T-cell (primary cell): ENCODE measurements around the gene DCTPP1. TPM values are rescaled to one million over a fixed set of nuclear protein-coding genes. Genes with fewer than 3 reads are reported as not detected.
A peak's percentile ranks its signal among the peaks of the same experiment; 100 is the strongest.
"Not testable (repeated sequence)": the region's sequence is repeated elsewhere in the genome, so short reads cannot be mapped to it uniquely, and the experiment has no call there.

ENCODE experiments used
- ATAC-seq, 4 experiments: fragments of 200-7000 bp in 3 of 4; fragments of 150-1000 bp in 1 of 4; cut with Tn5 transposase; replicated peaks in 1 of 4; 1 replicate in 3 of 4; 2 replicates in 1 of 4; pipeline ENCODE4 v1.10.0; 2021; ENCODE audit warnings: moderate library complexity in 3 of 4, mild to moderate bottlenecking in 2 of 4, moderate number of reproducible peaks in 1 of 4
- CTCF ChIA-PET, 2 donors: fragments of 300-600 bp; sonication (Branson Sonifier 250); formaldehyde crosslinking; loops; one replicate each; lab custom pipeline; 2022; ENCODE audit warnings: antibody characterized with exemption in 2 of 2; lab: Charles Lee
- POLR2A ChIA-PET, 2 donors: fragments of 300-600 bp; sonication (Branson Sonifier 250); formaldehyde crosslinking; loops; one replicate each; lab custom pipeline; 2022; ENCODE audit warnings: antibody characterized with exemption in 2 of 2; lab: Charles Lee
- DNase-seq, 35 experiments: peaks; one replicate each; pipeline versions ENCODE4 v3.0.0 to v3.0.0-alpha.2; 2013 to 2023
- H3K27ac ChIP-seq: one replicate; pipeline ENCODE4 v1.5.1; 2013; ENCODE audit warnings: low read length
- H3K27me3 ChIP-seq, 2 experiments: replicated peaks in 1 of 2; 1 replicate in 1 of 2; 2 replicates in 1 of 2; pipeline versions ENCODE4 v1.6.1 to v1.7.0; 2013; ENCODE audit warnings: low read length in 1 of 2, mixed read lengths in 1 of 2; ENCODE audit not compliant: control insufficient read depth in 2 of 2, insufficient read depth in 2 of 2; ENCODE audit errors: extremely low read depth in 1 of 2
- H3K36me3 ChIP-seq, 2 donors: 1 replicate in 1 of 2; 2 replicates in 1 of 2; pipeline versions ENCODE4 v1.6.1 to v1.7.0; 2013; ENCODE audit warnings: low read length in 1 of 2; ENCODE audit not compliant: control insufficient read depth in 2 of 2, insufficient read depth in 1 of 2; ENCODE audit errors: extremely low read depth in 1 of 2
- H3K4me1 ChIP-seq, 2 experiments: 1 replicate in 1 of 2; 2 replicates in 1 of 2; pipeline versions ENCODE4 v1.6.1 to v1.7.0; 2013; ENCODE audit warnings: low read length in 2 of 2, mixed read lengths in 1 of 2; ENCODE audit not compliant: insufficient read depth in 2 of 2, control insufficient read depth in 1 of 2; ENCODE audit errors: extremely low read depth in 1 of 2
- H3K4me3 ChIP-seq, 2 donors: 1 replicate in 1 of 2; 2 replicates in 1 of 2; pipeline versions ENCODE4 v1.5.1 to v1.7.0; 2013; ENCODE audit warnings: mild to moderate bottlenecking in 2 of 2, low read length in 1 of 2, moderate library complexity in 1 of 2; ENCODE audit not compliant: control insufficient read depth in 1 of 2; ENCODE audit errors: extremely low read depth in 1 of 2
- H3K9me3 ChIP-seq: 2 replicates; pipeline ENCODE4 v1.7.0; 2013
- H3K27ac Mint-ChIP-seq, 2 donors: one replicate each; pipeline ENCODE4 v1.8.0; 2020 to 2021; ENCODE audit warnings: mild to moderate bottlenecking in 2 of 2, mixed read lengths in 2 of 2
- H3K27me3 Mint-ChIP-seq, 2 donors: one replicate each; pipeline ENCODE4 v1.8.0; 2021 to 2022; ENCODE audit warnings: mixed read lengths in 2 of 2
- H3K36me3 Mint-ChIP-seq: one replicate; pipeline ENCODE4 v1.8.0; 2021; ENCODE audit warnings: mixed read lengths
- H3K4me1 Mint-ChIP-seq, 3 donors: one replicate each; pipeline ENCODE4 v1.8.0; 2020 to 2022; ENCODE audit warnings: mixed read lengths in 3 of 3, mild to moderate bottlenecking in 1 of 3
- H3K4me3 Mint-ChIP-seq, 3 donors: one replicate each; pipeline ENCODE4 v1.8.0; 2020 to 2022; ENCODE audit warnings: mild to moderate bottlenecking in 3 of 3, mixed read lengths in 3 of 3, moderate library complexity in 3 of 3
- H3K9me3 Mint-ChIP-seq, 3 donors: one replicate each; pipeline ENCODE4 v1.8.0; 2020 to 2022; ENCODE audit warnings: mixed read lengths in 3 of 3
- WGBS: methylation state at CpG from one replicate; pipeline ENCODE4 v1.1.5; 2013; ENCODE audit warnings: missing lambda C conversion rate; ENCODE audit not compliant: insufficient coverage; 5-methylcytosine and 5-hydroxymethylcytosine counted together
- total RNA-seq, 35 experiments: library from RNA in 6 of 35; stranded (reverse) in 6 of 35; fragments of 120-200 nt in 1 of 35; gene quantifications; one replicate each; pipeline versions ENCODE4 v1.2.1 to v1.2.4 and lab custom pipeline; 2013 to 2026

The DCTPP1 gene
- total RNA-seq = 10 to 100 TPM; 11.2 to 30.6 (median 24.7) TPM
- 13.7 TPM for total RNA-seq (2013)
- total RNA-seq (lab: John Stamatoyannopoulos, UW) = 4.5 to 123 (median 11.8) reads per million in 29 experiments

DNA sequence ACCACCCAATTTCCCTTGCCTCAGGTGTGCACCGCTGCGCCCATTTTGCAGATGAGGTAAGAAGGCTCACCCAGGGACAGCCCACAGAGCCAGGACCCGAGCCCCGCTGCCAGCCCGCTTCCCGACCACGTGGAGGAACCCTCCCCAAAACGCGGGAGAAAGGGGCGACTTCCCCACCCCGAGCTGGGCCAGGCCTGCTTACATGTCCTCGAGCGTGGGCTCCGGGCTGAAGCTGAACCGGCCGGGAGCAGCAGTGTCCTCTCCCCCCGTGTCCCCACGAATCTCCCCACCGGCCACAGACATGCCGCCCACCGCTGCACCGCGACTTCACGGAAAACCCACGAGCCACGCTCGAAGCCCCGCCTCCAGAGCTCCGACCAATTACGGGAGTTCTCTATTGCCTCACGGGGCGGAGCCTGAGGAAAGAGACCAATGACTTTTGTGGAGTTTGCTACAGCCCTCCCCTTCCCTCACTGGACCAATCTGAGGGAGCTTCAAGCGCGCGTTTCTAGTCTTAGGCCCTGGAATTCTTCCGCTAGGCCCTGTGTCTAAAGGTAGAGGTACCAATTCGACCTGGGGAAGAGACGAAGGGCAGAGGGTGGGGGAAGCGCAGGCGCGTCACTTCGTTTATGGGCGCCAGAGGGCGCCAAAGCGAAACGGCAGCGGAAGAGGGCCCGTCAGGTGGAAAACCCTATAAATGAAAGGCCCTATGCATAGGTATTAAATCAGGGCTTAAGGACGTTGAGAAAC lies at the start of gene DCTPP1:
TSS of gene DCTPP1 (minus strand) at position 353 of the 750 bp plus-strand sequence. CDS start at position 303, 50 bp downstream.
- Mint-ChIP-seq H3K27me3 (no peaks in the 10 kb centered on the region), H3K4me1 (peaks cover 22 to 25% (median 23%) of the 10 kb centered on the region in 3 donors), H3K9me3 (no peaks in the 10 kb centered on the region), H3K27ac (no peak within 1 kb of the TSS), H3K36me3 (peaks cover 10% of the 10 kb centered on the region), H3K4me3 (no peak within 1 kb of the TSS)
- Histone ChIP-seq H3K4me1 (peaks cover 9 to 36% of the 10 kb centered on the region in 2 experiments), H3K9me3 (no peaks in the 10 kb centered on the region), H3K4me3 (peak within 1 kb of the TSS; percentile 72 to 80), H3K36me3 (peaks cover 0 to 10% of the 10 kb centered on the region in 2 donors), H3K27me3 (no peaks in the 10 kb centered on the region), H3K27ac (peak within 1 kb of the TSS; percentile 71)
- ChIA-PET CTCF (interaction anchor here (0.5 to 1.5 kb wide), 48 partner anchors 8 to 338 kb away, joined by 3 to 35 read pairs (median 6); partner anchors contain the start of genes ITGAL (in 1 of the 2), PHKG2 (in 1 of the 2), PRR14 (in 1 of the 2) and SEPHS2 (in 1 of the 2)), POLR2A (interaction anchor here (0.6 to 1.1 kb wide), 11 partner anchors 28 to 1612 kb away, joined by 3 to 11 read pairs (median 4); no protein-coding TSS in a partner anchor)
- DNase-seq = peak; percentile 86 to 99 (median 95)
- ATAC-seq = peak; percentile 96 to 98 (median 98)
- whole genome bisulfite sequencing = 0% methylated on average over 37 of the region's 49 CpGs

DNA sequence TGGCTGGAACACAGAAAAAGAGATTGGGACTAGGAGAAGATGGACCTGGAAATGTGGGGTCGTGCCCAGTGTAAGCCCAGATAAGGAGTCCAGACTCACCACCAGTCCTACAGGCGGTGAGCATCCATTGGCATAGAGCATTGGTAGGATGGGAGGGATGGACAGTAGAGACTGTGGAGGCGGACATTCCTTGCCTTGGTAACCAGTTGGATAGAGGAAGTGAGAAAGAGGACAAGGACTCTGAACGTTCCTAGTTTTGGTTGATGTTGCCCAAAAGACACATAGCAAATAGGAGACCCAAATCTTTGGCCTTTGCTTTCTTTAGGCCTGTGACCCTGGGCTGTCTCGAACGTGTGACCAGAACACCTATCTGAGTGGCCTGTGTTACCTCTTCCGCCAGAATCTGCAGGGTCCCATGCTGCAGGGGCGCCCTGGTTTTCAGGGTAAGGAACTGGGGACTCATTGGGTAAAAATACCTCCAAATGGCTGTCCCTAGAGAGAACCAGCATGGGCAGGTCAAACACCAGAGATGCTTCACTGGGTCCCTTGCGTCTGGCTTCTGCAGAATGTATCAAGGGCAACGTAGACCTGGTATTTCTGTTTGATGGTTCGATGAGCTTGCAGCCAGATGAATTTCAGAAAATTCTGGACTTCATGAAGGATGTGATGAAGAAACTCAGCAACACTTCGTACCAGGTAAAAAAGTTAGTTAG lies 49.1 kb upstream of the DCTPP1 start:
- Mint-ChIP-seq H3K27ac (peak overlapping the region; percentile 67 to 88), H3K9me3 (no peaks in the 10 kb centered on the region), H3K4me3 (peak overlapping the region in 1 of 3 donors; percentile 23), H3K27me3 (no peaks in the 10 kb centered on the region), H3K4me1 (peaks cover 57 to 76% (median 70%) of the 10 kb centered on the region in 3 donors), H3K36me3 (peaks cover 60% of the 10 kb centered on the region)
- ChIA-PET POLR2A (no interaction called here), CTCF (interaction anchor here in 1 of 2 donors (0.7 kb wide), 1 partner anchor 13 kb away, joined by 5 read pairs; no protein-coding TSS in a partner anchor)
- no peak for ATAC-seq
- Histone ChIP-seq H3K36me3 (peaks cover 17 to 94% of the 10 kb centered on the region in 2 donors), H3K4me1 (peaks cover 14 to 93% of the 10 kb centered on the region in 2 experiments), H3K27me3 (no peaks in the 10 kb centered on the region), H3K27ac (no peak overlapping the region), H3K4me3 (no peak overlapping the region), H3K9me3 (no peaks in the 10 kb centered on the region)
- 93% methylated on average over 9 of the region's 12 CpGs for WGBS
- no peak for DNase-seq

DNA sequence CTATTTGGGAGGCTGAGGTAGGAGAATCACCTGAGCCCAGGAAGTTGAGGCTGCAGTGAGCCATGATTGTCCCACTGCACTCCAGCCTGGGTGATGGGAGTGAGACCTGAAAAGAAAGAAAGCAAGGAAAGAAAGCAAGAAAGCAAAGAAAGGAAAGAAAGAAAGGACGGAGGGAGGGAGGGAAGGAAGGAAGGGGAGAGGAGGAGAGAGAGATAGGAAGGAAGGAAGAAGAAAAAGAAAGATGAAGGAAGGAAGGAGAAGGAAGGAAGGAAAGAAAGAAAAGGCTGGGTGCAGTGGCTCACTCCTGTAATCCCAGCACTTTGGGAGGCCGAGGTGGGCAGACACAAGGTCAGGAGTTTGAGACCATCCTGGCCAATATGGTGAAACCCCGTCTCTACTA lies 47.9 kb upstream of the DCTPP1 start:
- Mint-ChIP-seq H3K4me3 (peak overlapping the region in 2 of 3 donors; percentile 6 to 10), H3K27ac (peak overlapping the region; percentile 84 to 85), H3K36me3 (peaks cover 61% of the 10 kb centered on the region), H3K4me1 (peaks cover 66 to 76% (median 67%) of the 10 kb centered on the region in 3 donors)
- DNase-seq, H3K4me3 ChIP-seq, H3K9me3 Mint-ChIP-seq, H3K27me3 ChIP-seq, H3K27me3 Mint-ChIP-seq, ATAC-seq, H3K9me3 ChIP-seq, CTCF ChIA-PET: not testable (repeated sequence)
- Histone ChIP-seq H3K27ac (peak overlapping the region; percentile 48), H3K4me1 (peaks cover 16 to 88% of the 10 kb centered on the region in 2 experiments), H3K36me3 (peaks cover 12 to 82% of the 10 kb centered on the region in 2 donors)
- POLR2A ChIA-PET = interaction anchor here (0.5 to 0.6 kb wide), 2 partner anchors 48 to 129 kb away, joined by 3 to 5 read pairs; partner anchors contain the start of gene DCTPP1 (in 1 of the 2)
- WGBS = 100% methylated on average over 1 of the region's 3 CpGs

DNA sequence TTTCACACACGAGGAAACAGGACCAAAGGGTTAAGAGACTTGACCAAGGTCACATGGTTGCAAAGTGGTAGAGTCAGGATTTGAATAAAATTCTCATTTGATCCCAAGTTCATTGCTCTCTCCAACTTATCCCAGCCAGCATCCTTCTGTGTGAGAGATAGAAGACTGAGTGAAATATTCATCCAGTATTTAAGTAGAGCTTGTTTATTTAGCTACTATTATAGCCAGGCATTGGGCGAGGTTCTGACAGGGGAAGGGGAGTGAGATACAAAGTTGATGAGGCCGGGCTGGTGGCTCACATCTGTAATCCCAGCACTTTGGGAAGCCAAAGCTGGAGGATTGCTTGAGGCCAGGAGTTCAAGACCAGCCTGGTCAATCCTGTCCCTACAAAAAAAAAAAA lies 47.2 kb upstream of the DCTPP1 start:
- DNase-seq (no peak), ATAC-seq (no peak)
- Histone ChIP-seq H3K9me3 (no peaks in the 10 kb centered on the region), H3K4me1 (peaks cover 18 to 84% of the 10 kb centered on the region in 2 experiments), H3K36me3 (peaks cover 9 to 74% of the 10 kb centered on the region in 2 donors), H3K27me3 (no peaks in the 10 kb centered on the region), H3K4me3 (no peak overlapping the region), H3K27ac (peak overlapping the region; percentile 48)
- Mint-ChIP-seq H3K4me3 (peak overlapping the region; percentile 6 to 21 (median 13)), H3K4me1 (peaks cover 66 to 78% (median 68%) of the 10 kb centered on the region in 3 donors), H3K27me3 (no peaks in the 10 kb centered on the region), H3K27ac (peak overlapping the region; percentile 84 to 85), H3K36me3 (peaks cover 56% of the 10 kb centered on the region), H3K9me3 (no peaks in the 10 kb centered on the region)
- CTCF ChIA-PET = interaction anchor here (0.7 to 2.1 kb wide), 2 partner anchors 47 to 73 kb away, joined by 7 to 21 read pairs; partner anchors contain the start of gene DCTPP1 (in 1 of the 2)
- WGBS = no CpG with 5 or more reads among the region's 3 CpGs
- POLR2A ChIA-PET = interaction anchor here (0.5 to 0.6 kb wide), 2 partner anchors 47 to 128 kb away, joined by 3 to 5 read pairs; partner anchors contain the start of gene DCTPP1 (in 1 of the 2)

DNA sequence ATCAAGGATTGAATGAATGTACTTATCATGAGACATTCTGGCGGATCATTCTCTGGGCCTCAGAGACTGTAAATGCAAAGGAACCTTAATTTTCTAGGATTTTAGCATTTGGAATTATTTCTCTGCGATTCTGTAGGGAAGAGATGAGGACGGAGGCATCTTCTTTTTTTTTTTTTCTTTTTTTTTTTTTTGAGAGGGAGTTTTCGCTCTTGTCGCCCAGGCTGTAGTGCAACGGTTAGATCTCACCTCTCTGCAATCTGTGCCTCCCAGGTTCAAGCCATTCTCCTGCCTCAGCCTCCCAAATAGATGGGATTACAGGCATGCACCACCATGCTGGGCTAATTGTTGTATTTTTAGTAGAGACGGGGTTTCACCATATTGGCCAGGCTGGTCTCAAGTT lies 44.9 kb upstream of the DCTPP1 start:
- no peak for ATAC-seq
- peak overlapping the region; percentile 82 to 92 for H3K4me3 ChIP-seq
- peak overlapping the region; percentile 74 to 88 for H3K27ac Mint-ChIP-seq
- 41% methylated on average over 2 of the region's 7 CpGs for WGBS
- peaks cover 65 to 81% (median 68%) of the 10 kb centered on the region in 3 donors for H3K4me1 Mint-ChIP-seq
- ChIA-PET CTCF (interaction anchor here in 1 of 2 donors (1.5 kb wide), 2 partner anchors 24 to 25 kb away, joined by 3 read pairs; no protein-coding TSS in a partner anchor), POLR2A (interaction anchor here in 1 of 2 donors (1.0 kb wide), 1 partner anchor 16 kb away, joined by 4 read pairs; no protein-coding TSS in a partner anchor)
- H3K27me3 Mint-ChIP-seq = no peaks in the 10 kb centered on the region
- no peaks in the 10 kb centered on the region for H3K27me3 ChIP-seq
- H3K9me3 Mint-ChIP-seq = no peaks in the 10 kb centered on the region
- peaks cover 7 to 52% of the 10 kb centered on the region in 2 donors for H3K36me3 ChIP-seq
- DNase-seq = no peak
- peak overlapping the region; percentile 77 for H3K27ac ChIP-seq
- H3K9me3 ChIP-seq = no peaks in the 10 kb centered on the region
- H3K4me3 Mint-ChIP-seq = peak overlapping the region; percentile 95 to 99 (median 99)
- peaks cover 42% of the 10 kb centered on the region for H3K36me3 Mint-ChIP-seq
- H3K4me1 ChIP-seq = peaks cover 34 to 87% of the 10 kb centered on the region in 2 experiments
